ENCODE results near the gene SLFN5. TPM values are rescaled to one million over a fixed set of nuclear protein-coding genes. Genes with fewer than 3 reads are reported as not detected.

The SLFN5 gene
- total RNA-seq, 1 donor from 2014 or later: 90.5 TPM

DNA sequence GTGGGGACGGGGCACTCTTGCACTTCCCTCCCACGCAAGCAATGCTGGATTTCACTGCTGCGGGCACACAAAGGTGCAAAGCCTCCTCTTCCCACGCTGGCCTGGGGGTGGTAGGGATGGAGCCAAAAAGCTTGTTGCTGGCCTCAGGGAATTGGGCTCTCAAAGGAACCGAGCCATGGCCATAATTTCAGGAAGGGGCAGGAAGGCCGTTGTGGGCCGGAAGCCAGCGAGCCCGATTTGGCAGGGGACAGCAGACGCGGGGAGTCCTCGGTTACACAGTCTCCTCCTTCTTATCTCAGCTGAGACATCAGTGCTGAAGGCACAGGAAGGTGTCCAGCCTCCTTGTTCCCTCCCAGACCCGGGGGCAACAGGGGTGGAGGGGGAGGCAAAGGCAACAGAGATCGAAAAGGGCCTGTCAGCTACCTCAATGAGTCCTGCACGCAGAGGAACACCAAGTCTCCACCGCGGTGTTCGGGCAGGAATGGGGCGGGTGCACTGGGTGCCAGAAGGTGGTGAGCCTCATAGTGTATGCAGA is 71.1 kb downstream of the SLFN5 start:
- Mint-ChIP-seq H3K27ac (ENCODE audit: unreplicated experiment) (no peak overlapping the region), H3K9me3 (ENCODE audit: low read depth) (no peaks in the 10 kb centered on the region), H3K27me3 (ENCODE audit: low read depth) (peaks cover 14% of the 10 kb centered on the region), H3K4me1 (ENCODE audit: low read depth) (peaks cover 31% of the 10 kb centered on the region), H3K4me3 (ENCODE audit: unreplicated experiment) (no peak overlapping the region), H3K36me3 (ENCODE audit: low read depth) (no peaks in the 10 kb centered on the region)
- no peak for TF ChIP-seq CTCF (IDR thresholded peaks at IDR 0.05)
- no peak for DNase-seq (ENCODE audit: low spot score)

GRCh38 chr17:35314415-35315216 is 71.7 kb downstream of the SLFN5 start:
- Mint-ChIP-seq H3K36me3 (ENCODE audit: low read depth) (no peaks in the 10 kb centered on the region), H3K27me3 (ENCODE audit: low read depth) (peaks cover 13% of the 10 kb centered on the region), H3K4me3 (ENCODE audit: unreplicated experiment) (no peak overlapping the region), H3K9me3 (ENCODE audit: low read depth) (no peaks in the 10 kb centered on the region), H3K4me1 (ENCODE audit: low read depth) (peaks cover 31% of the 10 kb centered on the region), H3K27ac (ENCODE audit: unreplicated experiment) (peak overlapping the region; percentile 80)
- TF ChIP-seq CTCF (IDR thresholded peaks at IDR 0.05): no peak
- DNase-seq (ENCODE audit: low spot score): no peak

- H3K36me3 Mint-ChIP-seq (ENCODE audit: low read depth): no peaks in the 10 kb centered on the region
- DNase-seq (ENCODE audit: low spot score): no peak
- peak overlapping the region; percentile 80 for H3K27ac Mint-ChIP-seq (ENCODE audit: unreplicated experiment)
- H3K4me1 Mint-ChIP-seq (ENCODE audit: low read depth): peaks cover 31% of the 10 kb centered on the region
- H3K4me3 Mint-ChIP-seq (ENCODE audit: unreplicated experiment): no peak overlapping the region
- peaks cover 15% of the 10 kb centered on the region for H3K27me3 Mint-ChIP-seq (ENCODE audit: low read depth)
- H3K9me3 Mint-ChIP-seq (ENCODE audit: low read depth): no peaks in the 10 kb centered on the region
- no peak for TF ChIP-seq CTCF (IDR thresholded peaks at IDR 0.05)
Measured at GRCh38 chr17:35315283-35315682, 72.4 kb downstream of the SLFN5 start.

DNA sequence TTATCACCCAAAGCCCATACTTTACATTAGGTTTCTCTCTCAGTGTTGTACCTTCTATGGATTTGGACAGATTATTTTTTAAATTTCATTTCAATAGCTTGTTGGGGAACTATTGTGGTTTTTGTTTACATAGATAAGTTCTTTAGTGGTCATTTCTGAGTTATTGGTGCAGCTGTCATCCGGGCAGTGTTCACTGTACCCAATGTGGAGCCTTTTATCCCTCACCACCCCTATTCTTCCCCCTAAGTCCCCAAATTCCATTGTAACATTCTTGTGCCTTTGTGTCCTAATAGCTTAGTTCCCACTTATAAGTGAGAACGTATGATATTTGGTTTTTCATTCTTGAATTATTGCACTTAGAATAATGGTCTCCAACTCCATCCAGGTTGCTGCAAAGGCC is 73.1 kb downstream of the SLFN5 start:
- no peak for TF ChIP-seq CTCF (IDR thresholded peaks at IDR 0.05)

DNA sequence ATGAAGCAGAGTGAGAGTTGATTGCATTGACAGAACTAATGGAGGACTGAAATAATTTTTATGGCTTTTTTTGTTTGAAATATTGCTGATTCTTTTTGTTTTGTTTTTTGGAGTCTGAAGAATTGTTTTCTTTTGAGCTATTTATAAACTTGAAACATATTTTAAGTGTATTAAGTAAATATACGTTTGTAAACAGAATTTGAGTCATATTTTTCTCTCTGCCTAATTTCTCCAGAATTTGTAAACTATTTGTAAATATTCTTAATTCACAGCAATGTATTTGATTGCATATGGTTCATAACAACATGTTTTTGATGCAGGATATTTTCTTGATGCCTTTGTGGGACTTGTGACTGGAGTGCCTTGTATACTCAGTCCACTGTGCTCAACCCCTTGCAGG is 79.9 kb downstream of the SLFN5 start:
- peaks cover 7% of the 10 kb centered on the region for H3K9me3 Mint-ChIP-seq (ENCODE audit: low read depth)
- DNase-seq (ENCODE audit: low spot score): no peak
- TF ChIP-seq CTCF (IDR thresholded peaks at IDR 0.05): no peak
- H3K27ac Mint-ChIP-seq (ENCODE audit: unreplicated experiment): no peak overlapping the region
- H3K4me1 Mint-ChIP-seq (ENCODE audit: low read depth): no peaks in the 10 kb centered on the region
- peaks cover 40% of the 10 kb centered on the region for H3K27me3 Mint-ChIP-seq (ENCODE audit: low read depth)
- no peaks in the 10 kb centered on the region for H3K36me3 Mint-ChIP-seq (ENCODE audit: low read depth)
- no peak overlapping the region for H3K4me3 Mint-ChIP-seq (ENCODE audit: unreplicated experiment)

More for the DNA sequence above, 73.1 kb downstream of the SLFN5 start:
- Mint-ChIP-seq H3K36me3 (ENCODE audit: low read depth) (no peaks in the 10 kb centered on the region), H3K9me3 (ENCODE audit: low read depth) (no peaks in the 10 kb centered on the region), H3K27me3 (ENCODE audit: low read depth) (peaks cover 14% of the 10 kb centered on the region), H3K27ac (ENCODE audit: unreplicated experiment) (no peak overlapping the region), H3K4me3 (ENCODE audit: unreplicated experiment) (no peak overlapping the region), H3K4me1 (ENCODE audit: low read depth) (peaks cover 31% of the 10 kb centered on the region)
- no peak for DNase-seq (ENCODE audit: low spot score)

Other genes with a start within 250 kb of the SLFN5 start
- gene RFFL, start 179.4 kb upstream of the SLFN5 start, total RNA-seq: 11.1 to 16.5 TPM (median 14.0 TPM) in 3 replicates
- 11.1 to 13.4 TPM (median 11.2 TPM) in 3 replicates for gene RAD51D, start 123.2 kb upstream of the SLFN5 start, total RNA-seq
- not detected in 3 replicates for gene FNDC8, start 121.5 kb upstream of the SLFN5 start, total RNA-seq
- gene NLE1, start 100.8 kb upstream of the SLFN5 start, total RNA-seq: 10.2 to 12.7 TPM (median 12.0 TPM) in 3 replicates
- not detected in 3 replicates for gene UNC45B, start 95.3 kb upstream of the SLFN5 start, total RNA-seq
- not detected in 3 replicates for gene SLC35G3, start 48.7 kb upstream of the SLFN5 start, total RNA-seq
- gene SLFN11, start 130.5 kb downstream of the SLFN5 start, total RNA-seq: 15.2 to 19.0 TPM (median 18.2 TPM) in 3 replicates
- gene SLFN12, start 189.4 kb downstream of the SLFN5 start, total RNA-seq: 10.5 to 19.2 TPM (median 13.1 TPM) in 3 replicates
- 4.5 to 5.0 TPM (median 4.9 TPM) in 3 replicates for gene SLFN13, start 205.7 kb downstream of the SLFN5 start, total RNA-seq